Adrenal gland (tissue), 12 donors: ENCODE data around the gene ACSL4. TPM values are rescaled to one million over a fixed set of nuclear protein-coding genes. Genes with fewer than 3 reads are reported as not detected.

ENCODE experiments used
- DNase-seq, 7 donors: peaks; one replicate each; pipeline ENCODE4 v3.0.0-alpha.2; 2019 to 2020
- H3K27ac ChIP-seq, 5 donors: fragments of 200-600 bp; sonication (generic) in 4 of 5; 1 replicate in 3 of 5; 2 replicates in 2 of 5; pipeline versions ENCODE4 v1.5.1 to v1.8.0; 2016 to 2020; ENCODE audit warnings: mild to moderate bottlenecking in 1 of 5
- H3K27me3 ChIP-seq: fragments of 200-600 bp; 2 replicates; pipeline ENCODE4 v1.8.0; 2021
- H3K36me3 ChIP-seq, 2 donors: fragments of 200-600 bp; replicated peaks in 1 of 2; 1 replicate in 1 of 2; 2 replicates in 1 of 2; pipeline versions ENCODE4 v1.5.1 to v1.8.0; 2018 to 2022
- H3K4me1 ChIP-seq, 2 donors: fragments of 200-600 bp; replicated peaks in 1 of 2; 1 replicate in 1 of 2; 2 replicates in 1 of 2; pipeline versions ENCODE4 v1.5.1 to v1.8.0; 2018 to 2021
- H3K4me3 ChIP-seq, 4 donors: fragments of 200-600 bp; sonication (generic) in 3 of 4; one replicate each; pipeline ENCODE4 v1.5.1; 2016 to 2018
- H3K9me3 ChIP-seq, 3 donors: fragments of 200-600 bp; sonication (generic) in 1 of 3; replicated peaks in 1 of 3; 1 replicate in 2 of 3; 2 replicates in 1 of 3; pipeline versions ENCODE4 v1.5.1 to v1.8.0; 2016 to 2021
- CTCF ChIP-seq, 6 experiments: fragments of 450-650 bp in 4 of 6; fragments of 200-600 bp in 2 of 6; sonication (generic) in 1 of 6; IDR thresholded peaks; 1 replicate in 5 of 6; 2 replicates in 1 of 6; pipeline versions ENCODE4 v1.5.1 to v1.8.0; 2016 to 2021; ENCODE audit warnings: antibody characterized with exemption in 6 of 6, mild to moderate bottlenecking in 2 of 6, moderate library complexity in 1 of 6
- POLR2A ChIP-seq, 2 donors: fragments of 450-650 bp; IDR thresholded peaks; one replicate each; pipeline ENCODE4 v1.6.1; 2017; ENCODE audit warnings: antibody characterized with exemption in 2 of 2, mild to moderate bottlenecking in 2 of 2, moderate library complexity in 1 of 2
- WGBS, 4 donors: extraction: QIAGEN DNeasy Blood & Tissue Kit in 2 of 4; methylation state at CpG; one replicate each; pipeline versions ENCODE4 v1.1.5 to v1.1.7; 2013 to 2017; 5-methylcytosine and 5-hydroxymethylcytosine counted together
- intact Hi-C, 2 donors: fragments of 100-400 bp; cut with DNase I; formaldehyde crosslinking; loops; one replicate each; pipeline versions ENCODE4 v1.14.1 to v1.15.0; 2022 to 2023
- polyA plus RNA-seq, 3 donors: library from polyadenylated mRNA; stranded (reverse); fragments of 200-250 nt in 2 of 3; fragments of 350-450 nt in 1 of 3; fragmentation: Illumina TruSeq in 1 of 3; extraction: RNeasy Lipid Tissue Mini Kit (QIAGEN cat#74804) in 1 of 3; gene quantifications; one replicate each; pipeline ENCODE4 v1.2.3, GENCODE V29; 2013 to 2014
- small RNA-seq, 2 donors: library from RNA; depleted of rRNA; stranded (forward); fragments of <200 nt; gene quantifications; one replicate each; pipeline ENCODE3, GENCODE V24; 2016
- total RNA-seq, 9 donors: library from RNA; depleted of rRNA in 4 of 9; stranded (reverse); fragments of >200 nt in 4 of 9; fragments of 120-200 nt in 1 of 9; fragmentation: NEBNext Ultra II Directional in 1 of 9; extraction: Animal tissue kit (Norgen Biotek cat#: 25700) in 1 of 9; gene quantifications; one replicate each; pipeline versions ENCODE4 v1.1.0 to v1.2.4, GENCODE V29; 2013 to 2023
- donor health status: healthy with polysubstance abuse.
- donor health status: Bipolar disorder and iron deficiency.
- donor health status: DM: yes; HTN: yes; CAD: no.
- donor health status: DM: no; HTN: no; CAD: no.
- donor health status: DM: no; HTN: no; CAD: no.
- donor health status: DM: yes; HTN: yes; CAD: no.

The ACSL4 gene
- total and polyA plus RNA-seq, 12 donors: 16.9 to 192 (median 114) TPM

DNA sequence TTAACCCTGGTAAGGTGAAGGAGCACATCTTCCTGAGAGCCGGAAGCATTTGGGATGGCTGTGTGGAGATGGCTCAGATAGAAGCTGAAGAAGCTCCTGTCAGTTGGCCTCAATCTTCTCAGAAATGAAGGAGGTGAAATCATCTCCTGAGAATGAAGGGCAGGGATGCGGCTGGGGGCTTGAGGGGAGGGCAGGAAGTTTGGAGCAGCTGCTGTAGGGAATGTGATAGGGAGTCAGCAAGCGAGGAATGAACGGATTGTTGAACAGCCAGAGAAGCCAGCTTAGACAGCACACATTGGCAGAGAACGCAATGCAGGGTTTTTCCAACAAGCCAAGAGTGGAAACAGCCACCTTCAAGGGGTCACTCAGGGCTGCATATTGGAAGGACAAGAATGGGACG is 118.1 kb downstream of the ACSL4 start:
- Histone ChIP-seq H3K27ac (no peak overlapping the region), H3K4me3 (no peak overlapping the region), H3K4me1 (no peaks in the 10 kb centered on the region), H3K36me3 (no peaks in the 10 kb centered on the region), H3K9me3 (no peaks in the 10 kb centered on the region), H3K27me3 (peaks cover 10% of the 10 kb centered on the region)
- no peak for DNase-seq
- TF ChIP-seq CTCF (IDR thresholded peaks at IDR 0.05): no peak
- intact Hi-C loops: no loop called here
- WGBS, 4 donors: 66 to 84% (median 75%) methylated on average over 6 of the region's 6 CpGs

DNA sequence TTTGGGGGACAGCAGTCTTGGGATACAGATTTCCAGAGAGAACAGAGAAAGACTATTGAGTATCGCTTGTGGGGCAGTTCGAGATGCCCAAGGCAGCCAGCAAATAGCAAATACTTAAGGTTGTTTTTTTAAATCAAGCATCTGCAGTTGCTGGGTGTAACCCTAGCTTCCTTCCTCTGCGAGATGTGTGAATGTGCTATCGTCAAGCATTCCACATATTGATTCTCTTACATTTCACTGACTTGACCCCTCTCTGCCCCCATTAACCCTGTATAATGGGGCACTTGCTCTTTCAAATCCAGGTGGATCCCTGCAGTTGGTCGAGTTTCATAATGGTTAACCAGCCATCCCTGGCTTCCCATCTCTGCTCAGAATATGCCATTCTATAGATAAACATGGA is 131.6 kb downstream of the ACSL4 start:
- intact Hi-C loops: no loop called here
- Histone ChIP-seq H3K36me3 (no peaks in the 10 kb centered on the region), H3K27ac (no peak overlapping the region), H3K27me3 (peaks cover 31% of the 10 kb centered on the region), H3K9me3 (no peaks in the 10 kb centered on the region), H3K4me3 (no peak overlapping the region), H3K4me1 (no peaks in the 10 kb centered on the region)
- no peak for DNase-seq
- TF ChIP-seq POLR2A (IDR thresholded peaks at IDR 0.05) (no peak), CTCF (IDR thresholded peaks at IDR 0.05) (no peak)
- WGBS, 4 donors: 27 to 70% (median 57%) methylated on average over 3 to 5 of the region's 5 CpGs

DNA sequence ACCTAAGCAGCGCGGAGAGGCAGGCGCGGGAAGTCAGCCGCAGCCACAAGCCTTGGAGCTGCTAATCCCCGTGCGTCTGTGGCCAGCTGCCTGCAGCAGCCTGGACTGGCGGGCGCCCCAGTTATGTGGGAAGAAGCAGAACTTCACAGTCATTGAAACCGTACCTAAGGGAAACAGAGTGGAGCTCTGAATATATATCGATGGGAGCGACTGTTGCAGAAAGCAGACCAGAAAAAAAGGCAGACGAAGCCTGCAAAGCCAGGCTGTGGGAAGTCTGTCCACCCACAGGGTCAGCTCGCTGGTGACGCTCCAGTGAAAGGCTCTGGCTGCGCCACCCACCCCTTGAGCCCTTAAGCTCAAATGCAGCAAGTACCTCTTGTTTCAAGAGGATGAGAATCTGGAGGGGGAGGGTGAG is 132.8 kb downstream of the ACSL4 start:
- intact Hi-C loops: no loop called here
- no peaks in the 10 kb centered on the region for H3K9me3 ChIP-seq
- WGBS, 4 donors: 12 to 32% (median 26%) methylated on average over 9 to 16 of the region's 16 CpGs
- H3K4me3 ChIP-seq: no peak overlapping the region
- H3K36me3 ChIP-seq: no peaks in the 10 kb centered on the region
- H3K27ac ChIP-seq: no peak overlapping the region
- H3K4me1 ChIP-seq: no peaks in the 10 kb centered on the region
- H3K27me3 ChIP-seq: peaks cover 31% of the 10 kb centered on the region
- no peak for TF ChIP-seq POLR2A (IDR thresholded peaks at IDR 0.05)
- TF ChIP-seq CTCF (IDR thresholded peaks at IDR 0.05): no peak
- DNase-seq: peak in 1 of 7 donors; percentile 1

- Histone ChIP-seq H3K4me3 (no peak overlapping the region), H3K4me1 (no peaks in the 10 kb centered on the region), H3K9me3 (no peaks in the 10 kb centered on the region), H3K27ac (no peak overlapping the region), H3K36me3 (no peaks in the 10 kb centered on the region), H3K27me3 (peaks cover 9% of the 10 kb centered on the region)
- WGBS, 4 donors: 67 to 87% (median 76%) methylated on average over 3 of the region's 3 CpGs
- intact Hi-C loops: no loop called here
- DNase-seq: no peak
- no peak for TF ChIP-seq CTCF (IDR thresholded peaks at IDR 0.05)
Measured at GRCh38 chrX:109596015-109596414, 137.0 kb downstream of the ACSL4 start.

Small RNA genes lying within 50 kb of the gene (small RNA-seq; reads per million reads assigned to genes)
- gene AL118496.2 (0 reads per million in 2 donors), gene RF00019 (0 reads per million in 2 donors)

Other genes starting within 250 kb of the ACSL4 start
- gene NXT2, start 196.4 kb downstream of the ACSL4 start, total RNA-seq: 10 to 100 TPM in 5 of 9 donors, 1 to 10 TPM in 4; 4.1 to 13.0 (median 10.2) TPM
- gene NXT2, start 196.4 kb downstream of the ACSL4 start, polyA plus RNA-seq: 1 to 10 TPM; 2.3 to 9.5 (median 3.5) TPM
- gene KCNE5, start 108.1 kb downstream of the ACSL4 start, total RNA-seq: 1 to 10 TPM in 2 of 9 donors, under 1 TPM in 5, not detected in 2; 0.57 to 6.1 (median 0.87) TPM
- 1 to 10 TPM in 1 of 3 donors, under 1 TPM in 1, not detected in 1; 0.54 to 1.4 TPM for gene KCNE5, start 108.1 kb downstream of the ACSL4 start, polyA plus RNA-seq